GM06990 (cell line): ENCODE data around the gene SAXO1.
"Not testable (repeated sequence)": the region's sequence is repeated elsewhere in the genome, so short reads cannot be mapped to it uniquely, and the experiment has no call there.

ENCODE experiments used
- DNase-seq: peaks from one replicate; pipeline ENCODE4 v3.0.0-alpha.2; 2011; ENCODE audit not compliant: insufficient read length; ENCODE audit errors: extremely low read depth
- H3K27me3 ChIP-seq: replicated peaks from 2 replicates; pipeline ENCODE4 v1.6.0; 2011; ENCODE audit warnings: low read length; ENCODE audit not compliant: control insufficient read depth, insufficient read depth
- H3K36me3 ChIP-seq: 2 replicates; pipeline ENCODE4 v1.5.1; 2011; ENCODE audit warnings: low read length; ENCODE audit not compliant: control insufficient read depth, insufficient read depth
- H3K4me3 ChIP-seq: replicated peaks from 2 replicates; pipeline ENCODE4 v1.5.1; 2011; ENCODE audit warnings: low read depth, mild to moderate bottlenecking, control low read depth, low read length
- CTCF ChIP-seq: IDR thresholded peaks from 2 replicates; pipeline ENCODE4 v1.5.1; 2011; ENCODE audit warnings: low read length, control low read depth, mild to moderate bottlenecking, inconsistent platforms; ENCODE audit not compliant: insufficient read depth, poor library complexity, severe bottlenecking

Gene SAXO1

GRCh38 chr9:18939943-18940342 is 93.1 kb downstream of the SAXO1 start:
- no peaks in the 10 kb centered on the region for H3K36me3 ChIP-seq
- DNase-seq = no peak
- no peak for TF ChIP-seq CTCF

GRCh38 chr9:18936094-18936871 is 96.7 kb downstream of the SAXO1 start:
- no peaks in the 10 kb centered on the region; the same call in 1 of the 2 replicates for H3K27me3 ChIP-seq
- no peak for TF ChIP-seq CTCF
- no peak for DNase-seq
- no peak overlapping the region for H3K4me3 ChIP-seq
- no peaks in the 10 kb centered on the region for H3K36me3 ChIP-seq

More at GRCh38 chr9:18939943-18940342, 93.1 kb downstream of the SAXO1 start:
- H3K4me3 ChIP-seq = no peak overlapping the region
- no peaks in the 10 kb centered on the region; the same call in 1 of the 2 replicates for H3K27me3 ChIP-seq

- H3K4me3 ChIP-seq = no peak overlapping the region
- no peak for TF ChIP-seq CTCF
- no peaks in the 10 kb centered on the region for H3K36me3 ChIP-seq
- no peaks in the 10 kb centered on the region; the same call in 1 of the 2 replicates for H3K27me3 ChIP-seq
- no peak for DNase-seq
Measured at GRCh38 chr9:18935541-18935940, 97.5 kb downstream of the SAXO1 start.

GRCh38 chr9:18930611-18931010 is 102.4 kb downstream of the SAXO1 start:
- not testable (repeated sequence) for H3K36me3 ChIP-seq, DNase-seq, H3K27me3 ChIP-seq, H3K4me3 ChIP-seq

GRCh38 chr9:18928711-18929110 is 104.3 kb downstream of the SAXO1 start:
- no peak for DNase-seq
- Histone ChIP-seq H3K36me3 (no peaks in the 10 kb centered on the region), H3K4me3 (no peak overlapping the region), H3K27me3 (no peaks in the 10 kb centered on the region)
- no peak for TF ChIP-seq CTCF

GRCh38 chr9:18926513-18926912 is 106.5 kb downstream of the SAXO1 start:
- DNase-seq = no peak
- Histone ChIP-seq H3K36me3 (no peaks in the 10 kb centered on the region), H3K27me3 (no peaks in the 10 kb centered on the region; the same call in 1 of the 2 replicates), H3K4me3 (no peak overlapping the region)
- TF ChIP-seq CTCF = no peak
